Osteocyte (in vitro differentiated cells): Measurements from ENCODE around the gene YAP1. TPM values are rescaled to one million over a fixed set of nuclear protein-coding genes. Genes with fewer than 3 reads are reported as not detected.

ENCODE experiments used
- DNase-seq: peaks from one replicate; pipeline ENCODE4 v3.0.0; 2021; ENCODE audit warnings: mixed read lengths; ENCODE audit not compliant: unreplicated experiment; ENCODE audit errors: extremely low spot score
- H3K27ac Mint-ChIP-seq: one replicate; pipeline ENCODE4 v1.8.0; 2021; ENCODE audit warnings: mild to moderate bottlenecking, mixed read lengths; ENCODE audit not compliant: unreplicated experiment
- H3K27me3 Mint-ChIP-seq: one replicate; pipeline ENCODE4 v1.8.0; 2021; ENCODE audit warnings: mixed read lengths; ENCODE audit not compliant: unreplicated experiment
- H3K36me3 Mint-ChIP-seq: one replicate; pipeline ENCODE4 v1.8.0; 2021; ENCODE audit warnings: mixed read lengths; ENCODE audit not compliant: unreplicated experiment
- H3K4me1 Mint-ChIP-seq: one replicate; pipeline ENCODE4 v1.8.0; 2021; ENCODE audit warnings: mixed read lengths; ENCODE audit not compliant: unreplicated experiment
- H3K4me3 Mint-ChIP-seq: one replicate; pipeline ENCODE4 v1.8.0; 2021; ENCODE audit warnings: mild to moderate bottlenecking, moderate library complexity, mixed read lengths; ENCODE audit not compliant: unreplicated experiment
- H3K9me3 Mint-ChIP-seq: one replicate; pipeline ENCODE4 v1.8.0; 2021; ENCODE audit warnings: mixed read lengths; ENCODE audit not compliant: unreplicated experiment
- total RNA-seq: library from RNA; stranded (reverse); gene quantifications from 2 replicates; pipeline ENCODE4 v1.2.1, GENCODE V29; 2021
- TF ChIP-seq, protein P1 (sequence below): fragments of 200-600 bp; sonication (generic); IDR thresholded peaks from 2 replicates; pipeline ENCODE4 v1.5.0; 2021; ENCODE audit warnings: antibody characterized with exemption, mild to moderate bottlenecking, moderate library complexity

YAP1 gene
- total RNA-seq, 1 donor from 2014 or later = 128 TPM

DNA sequence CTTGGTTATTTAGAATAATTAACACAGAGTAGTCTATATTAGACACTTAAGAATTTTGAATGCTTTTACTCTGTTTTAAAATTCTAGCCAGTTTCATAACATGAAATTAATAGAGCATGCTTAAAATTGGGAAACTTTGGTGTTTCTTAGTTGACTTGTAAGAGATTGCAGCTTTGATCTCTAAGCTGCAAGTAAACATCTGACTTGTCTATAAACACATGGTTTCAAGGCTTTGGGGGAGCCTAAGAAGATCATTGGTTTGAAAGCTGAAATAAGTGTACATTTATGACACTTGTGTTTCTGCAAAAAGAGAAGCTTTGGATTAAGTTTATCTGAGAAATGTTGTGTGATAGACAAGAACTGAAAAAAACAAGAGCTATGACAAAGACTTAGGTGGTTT, 37.8 kb downstream of the YAP1 start:
- H3K36me3 Mint-ChIP-seq = peaks cover 10% of the 10 kb centered on the region
- no peaks in the 10 kb centered on the region for H3K9me3 Mint-ChIP-seq
- TF ChIP-seq, protein P1, sequence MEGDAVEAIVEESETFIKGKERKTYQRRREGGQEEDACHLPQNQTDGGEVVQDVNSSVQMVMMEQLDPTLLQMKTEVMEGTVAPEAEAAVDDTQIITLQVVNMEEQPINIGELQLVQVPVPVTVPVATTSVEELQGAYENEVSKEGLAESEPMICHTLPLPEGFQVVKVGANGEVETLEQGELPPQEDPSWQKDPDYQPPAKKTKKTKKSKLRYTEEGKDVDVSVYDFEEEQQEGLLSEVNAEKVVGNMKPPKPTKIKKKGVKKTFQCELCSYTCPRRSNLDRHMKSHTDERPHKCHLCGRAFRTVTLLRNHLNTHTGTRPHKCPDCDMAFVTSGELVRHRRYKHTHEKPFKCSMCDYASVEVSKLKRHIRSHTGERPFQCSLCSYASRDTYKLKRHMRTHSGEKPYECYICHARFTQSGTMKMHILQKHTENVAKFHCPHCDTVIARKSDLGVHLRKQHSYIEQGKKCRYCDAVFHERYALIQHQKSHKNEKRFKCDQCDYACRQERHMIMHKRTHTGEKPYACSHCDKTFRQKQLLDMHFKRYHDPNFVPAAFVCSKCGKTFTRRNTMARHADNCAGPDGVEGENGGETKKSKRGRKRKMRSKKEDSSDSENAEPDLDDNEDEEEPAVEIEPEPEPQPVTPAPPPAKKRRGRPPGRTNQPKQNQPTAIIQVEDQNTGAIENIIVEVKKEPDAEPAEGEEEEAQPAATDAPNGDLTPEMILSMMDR = no peak
- H3K27me3 Mint-ChIP-seq = no peaks in the 10 kb centered on the region
- DNase-seq = no peak
- peaks cover 54% of the 10 kb centered on the region for H3K4me1 Mint-ChIP-seq
- H3K27ac Mint-ChIP-seq = no peak overlapping the region
- H3K4me3 Mint-ChIP-seq = no peak overlapping the region

DNA sequence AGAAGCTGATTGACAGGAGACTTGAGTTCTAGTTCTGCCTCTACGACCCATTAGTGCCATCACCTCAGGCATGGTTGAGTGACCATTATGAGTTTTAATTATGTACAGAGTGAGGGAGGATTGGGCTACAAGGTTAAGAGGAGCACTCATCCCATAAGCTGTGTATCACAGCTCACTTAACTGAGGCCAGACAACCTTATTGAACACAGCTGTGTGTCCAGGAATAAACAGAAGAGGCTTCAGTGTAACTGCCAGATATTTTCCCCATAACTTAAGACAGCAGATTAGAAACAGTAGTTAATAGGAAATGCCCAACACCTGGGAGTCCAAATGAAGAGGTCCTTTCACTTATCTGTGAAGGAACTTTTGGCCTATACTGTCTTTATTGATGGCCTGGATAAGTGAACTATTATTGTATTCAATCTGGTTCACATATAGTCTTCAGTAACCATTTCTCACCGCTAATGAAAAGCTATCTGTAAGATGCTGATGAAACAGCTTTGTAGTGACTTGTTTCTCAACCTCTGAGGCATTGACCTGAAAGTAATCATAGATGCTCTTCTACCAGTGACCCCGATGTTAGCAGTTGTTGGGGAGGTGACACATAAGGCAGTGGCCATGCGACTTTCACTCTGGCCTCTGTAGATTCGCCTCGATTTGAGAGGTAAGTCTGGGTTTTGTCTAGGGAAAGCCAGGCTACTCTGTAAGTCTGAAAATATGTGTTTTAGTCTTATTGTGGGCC, 41.7 kb downstream of the YAP1 start:
- H3K4me3 Mint-ChIP-seq = no peak overlapping the region
- peaks cover 12% of the 10 kb centered on the region for H3K36me3 Mint-ChIP-seq
- H3K4me1 Mint-ChIP-seq = peaks cover 66% of the 10 kb centered on the region
- H3K9me3 Mint-ChIP-seq = no peaks in the 10 kb centered on the region
- TF ChIP-seq, protein P1 = no peak
- no peak for DNase-seq
- no peaks in the 10 kb centered on the region for H3K27me3 Mint-ChIP-seq
- H3K27ac Mint-ChIP-seq = peak overlapping the region; percentile 56

- no peaks in the 10 kb centered on the region for H3K9me3 Mint-ChIP-seq
- H3K4me3 Mint-ChIP-seq = no peak overlapping the region
- DNase-seq = no peak
- peaks cover 68% of the 10 kb centered on the region for H3K4me1 Mint-ChIP-seq
- no peaks in the 10 kb centered on the region for H3K27me3 Mint-ChIP-seq
- peaks cover 12% of the 10 kb centered on the region for H3K36me3 Mint-ChIP-seq
- no peak overlapping the region for H3K27ac Mint-ChIP-seq
- TF ChIP-seq, protein P1 = no peak
Measured at GRCh38 chr11:102153082-102153481, 42.8 kb downstream of the YAP1 start.

- DNase-seq = no peak
- Mint-ChIP-seq H3K27ac (no peak overlapping the region), H3K27me3 (no peaks in the 10 kb centered on the region), H3K9me3 (no peaks in the 10 kb centered on the region), H3K4me1 (peaks cover 76% of the 10 kb centered on the region), H3K36me3 (peaks cover 12% of the 10 kb centered on the region), H3K4me3 (no peak overlapping the region)
- TF ChIP-seq, protein P1 = no peak
Measured at GRCh38 chr11:102154806-102155205, 44.6 kb downstream of the YAP1 start.

GRCh38 chr11:102155676-102156075, 45.4 kb downstream of the YAP1 start:
- TF ChIP-seq, protein P1 = no peak
- Mint-ChIP-seq H3K36me3 (peaks cover 12% of the 10 kb centered on the region), H3K27me3 (no peaks in the 10 kb centered on the region), H3K4me3 (no peak overlapping the region), H3K9me3 (no peaks in the 10 kb centered on the region), H3K27ac (peak overlapping the region; percentile 61), H3K4me1 (peaks cover 75% of the 10 kb centered on the region)
- DNase-seq = no peak
